SK-N-SH (cell line): Measurements from ENCODE around the gene STEAP2.

Experiments used
- CHD2 ChIP-seq: fragments of 150-350 bp; IDR thresholded peaks from 2 replicates; pipeline ENCODE4 v1.6.1; 2018; ENCODE audit warnings: low read length; ENCODE audit not compliant: partially characterized antibody
- CTCF ChIP-seq: fragments of 200-600 bp; sonication (generic); IDR thresholded peaks from 2 replicates; pipeline ENCODE4 v1.6.1; 2017; ENCODE audit warnings: antibody characterized with exemption, mild to moderate bottlenecking, moderate library complexity
- EP300 ChIP-seq, 2 experiments: IDR thresholded peaks; 2 replicates each; pipeline versions ENCODE4 v1.4.0 to v1.6.1; 2012; ENCODE audit warnings: borderline replicate concordance in 1 of 2, low read depth in 1 of 2, low read length in 1 of 2
- FOXM1 ChIP-seq: IDR thresholded peaks from 2 replicates; pipeline ENCODE4 v1.4.0; 2012; ENCODE audit warnings: low read depth, mild to moderate bottlenecking
- MAX ChIP-seq: IDR thresholded peaks from 2 replicates; pipeline ENCODE4 v1.4.0; 2012; ENCODE audit warnings: low read depth
- MXI1 ChIP-seq: IDR thresholded peaks from 2 replicates; pipeline ENCODE4 v1.6.1; 2012; ENCODE audit warnings: mild to moderate bottlenecking, low read depth, low read length, improper control_type of control experiment
- NRF1 ChIP-seq: IDR thresholded peaks from 2 replicates; pipeline ENCODE4 v1.6.1; 2012; ENCODE audit warnings: low read depth, mild to moderate bottlenecking, low read length
- PBX3 ChIP-seq: IDR thresholded peaks from 2 replicates; pipeline ENCODE4; 2012
- POLR2AphosphoS5 ChIP-seq: IDR thresholded peaks from 2 replicates; pipeline ENCODE4 v1.6.1; 2012; ENCODE audit warnings: low read depth, low read length
- RCOR1 ChIP-seq: fragments of 150-350 bp; IDR thresholded peaks from 2 replicates; pipeline ENCODE4 v1.6.1; 2017; ENCODE audit warnings: antibody characterized with exemption, low read length
- REST ChIP-seq: IDR thresholded peaks from 2 replicates; pipeline ENCODE4 v1.6.1; 2012; ENCODE audit warnings: mild to moderate bottlenecking, low read depth, low read length, moderate library complexity
- RFX5 ChIP-seq: IDR thresholded peaks from 2 replicates; pipeline ENCODE4 v1.6.1; 2012; ENCODE audit warnings: mild to moderate bottlenecking, improper control_type of control experiment, low read length
- RXRA ChIP-seq: IDR thresholded peaks from 2 replicates; pipeline ENCODE4 v1.4.0; 2012; ENCODE audit warnings: low read depth, mild to moderate bottlenecking, borderline replicate concordance
- YY1 ChIP-seq: IDR thresholded peaks from 2 replicates; pipeline ENCODE4 v1.4.0; 2012; ENCODE audit warnings: low read depth, mild to moderate bottlenecking

- TF ChIP-seq CTCF: no peak
- no peak for TF ChIP-seq YY1
- TF ChIP-seq RCOR1: no peak
- TF ChIP-seq CHD2: no peak
- no peak for TF ChIP-seq NRF1
- TF ChIP-seq MAX: no peak
- TF ChIP-seq POLR2AphosphoS5: no peak
- TF ChIP-seq RFX5: no peak
- no peak for TF ChIP-seq EP300 (IDR thresholded peaks at IDR 0.05; ENCODE audit: borderline replicate concordance in 1 of 2, low read depth in 1 of 2, low read length in 1 of 2)
- TF ChIP-seq REST: no peak
- TF ChIP-seq FOXM1: no peak
- no peak for TF ChIP-seq PBX3
- no peak for TF ChIP-seq MXI1
- no peak for TF ChIP-seq RXRA
Observed at GRCh38 chr7:90216080-90216674, 4.6 kb downstream of the STEAP2 start.
